B cell (primary cell): ENCODE results near the gene DYRK1A. TPM values are rescaled to one million over a fixed set of nuclear protein-coding genes. Genes with fewer than 3 reads are reported as not detected.

ENCODE experiments used
- ATAC-seq: fragments of 200-7000 bp; cut with Tn5 transposase; one replicate; pipeline ENCODE4 v1.10.0; 2021; ENCODE audit warnings: low read depth, mild to moderate bottlenecking, moderate number of reproducible peaks, moderate library complexity
- CTCF ChIA-PET: fragments of 350-600 bp; sonication (Branson Sonifier 250); formaldehyde crosslinking; loops from one replicate; lab custom pipeline; 2021; ENCODE audit warnings: antibody characterized with exemption, inconsistent platforms; lab: Charles Lee
- POLR2A ChIA-PET: fragments of 350-600 bp; sonication (Branson Sonifier 250); formaldehyde crosslinking; loops from one replicate; lab custom pipeline; 2021; ENCODE audit warnings: antibody characterized with exemption; lab: Charles Lee
- DNase-seq: peaks from one replicate; pipeline ENCODE4 v3.0.0; 2013
- H2AFZ ChIP-seq: 2 replicates; pipeline ENCODE4 v1.6.1; 2012; ENCODE audit warnings: mild to moderate bottlenecking, low read depth, low read length; ENCODE audit not compliant: insufficient read depth, poor library complexity, severe bottlenecking
- H3K27ac ChIP-seq, 2 donors: 1 replicate in 1 of 2; 2 replicates in 1 of 2; pipeline ENCODE4 v1.5.1; 2012 to 2013; ENCODE audit warnings: low read length in 2 of 2, mild to moderate bottlenecking in 2 of 2, moderate library complexity in 1 of 2
- H3K27me3 ChIP-seq, 4 experiments: fragments of 200-600 bp in 1 of 4; sonication (generic) in 1 of 4; replicated peaks in 1 of 4; 1 replicate in 2 of 4; 2 replicates in 2 of 4; pipeline versions ENCODE4 v1.6.1 to v1.7.0; 2013 to 2016; ENCODE audit warnings: low read length in 3 of 4, mild to moderate bottlenecking in 2 of 4, mixed read lengths in 1 of 4, moderate library complexity in 1 of 4; ENCODE audit not compliant: insufficient read depth in 4 of 4, control insufficient read depth in 3 of 4; ENCODE audit errors: control extremely low read depth in 1 of 4
- H3K36me3 ChIP-seq, 2 experiments: replicated peaks in 1 of 2; 1 replicate in 1 of 2; 2 replicates in 1 of 2; pipeline versions ENCODE4 v1.6.1 to v1.7.1; 2013; ENCODE audit warnings: low read length in 1 of 2; ENCODE audit not compliant: insufficient read depth in 2 of 2, control insufficient read depth in 1 of 2; ENCODE audit errors: control extremely low read depth in 1 of 2, extremely low read depth in 1 of 2
- H3K4me1 ChIP-seq, 2 donors: fragments of 200-600 bp in 1 of 2; sonication (generic) in 1 of 2; 1 replicate in 1 of 2; 2 replicates in 1 of 2; pipeline versions ENCODE4 v1.5.1 to v1.6.1; 2013 to 2017; ENCODE audit warnings: low read length in 2 of 2; ENCODE audit not compliant: control insufficient read depth in 2 of 2, insufficient read depth in 2 of 2
- H3K4me2 ChIP-seq: replicated peaks from 2 replicates; pipeline ENCODE3; 2012; ENCODE audit warnings: mild to moderate bottlenecking, low read depth, low read length; ENCODE audit not compliant: poor library complexity, severe bottlenecking
- H3K4me3 ChIP-seq, 5 experiments: fragments of 200-600 bp in 1 of 5; sonication (generic) in 1 of 5; 1 replicate in 3 of 5; 2 replicates in 2 of 5; pipeline versions ENCODE4 v1.5.1 to v1.7.0; 2011 to 2016; ENCODE audit warnings: low read length in 4 of 5, mild to moderate bottlenecking in 4 of 5, low read depth in 2 of 5, control low read depth in 1 of 5, moderate library complexity in 1 of 5; ENCODE audit not compliant: insufficient read depth in 1 of 5; ENCODE audit errors: control extremely low read depth in 1 of 5, extremely low read depth in 1 of 5
- H3K79me2 ChIP-seq: fragments of 200-600 bp; sonication (generic); one replicate; pipeline ENCODE4 v1.6.0; 2016; ENCODE audit warnings: low read length; ENCODE audit not compliant: control insufficient read depth, insufficient read depth
- H3K9ac ChIP-seq: fragments of 200-600 bp; sonication (generic); 2 replicates; pipeline ENCODE4 v1.6.1; 2017; ENCODE audit warnings: mild to moderate bottlenecking, low read length, moderate library complexity
- H3K9me3 ChIP-seq, 3 donors: one replicate each; pipeline versions ENCODE4 v1.6.1 to v1.7.1; 2013; ENCODE audit warnings: low read length in 2 of 3; ENCODE audit not compliant: control insufficient read depth in 2 of 3, insufficient read depth in 1 of 3; ENCODE audit errors: control extremely low read depth in 1 of 3
- H4K20me1 ChIP-seq: 2 replicates; pipeline ENCODE4 v1.6.0; 2012; ENCODE audit warnings: mild to moderate bottlenecking, low read length; ENCODE audit not compliant: insufficient read depth, control insufficient read depth, poor library complexity, severe bottlenecking
- H3K27ac Mint-ChIP-seq: one replicate; pipeline ENCODE4 v1.8.0; 2021; ENCODE audit warnings: mixed read lengths
- H3K27me3 Mint-ChIP-seq: one replicate; pipeline ENCODE4 v1.8.0; 2021; ENCODE audit warnings: mixed read lengths
- H3K4me1 Mint-ChIP-seq: one replicate; pipeline ENCODE4 v1.8.0; 2021; ENCODE audit warnings: mixed read lengths
- H3K4me3 Mint-ChIP-seq: one replicate; pipeline ENCODE4 v1.8.0; 2021; ENCODE audit warnings: mixed read lengths
- H3K9me3 Mint-ChIP-seq: one replicate; pipeline ENCODE4 v1.8.0; 2022; ENCODE audit warnings: mixed read lengths; ENCODE audit not compliant: insufficient read depth
- CTCF ChIP-seq: fragments of 200-600 bp; IDR thresholded peaks from one replicate; pipeline ENCODE4 v1.8.0; 2022; ENCODE audit warnings: antibody characterized with exemption, mild to moderate bottlenecking
- EZH2 ChIP-seq: IDR thresholded peaks from 2 replicates; pipeline ENCODE4 v1.6.1; 2012; ENCODE audit warnings: borderline replicate concordance, low read depth, mild to moderate bottlenecking, moderate library complexity, low read length; ENCODE audit not compliant: insufficient read depth, poor library complexity, severe bottlenecking
- WGBS: methylation state at CpG from one replicate; pipeline ENCODE4 v1.1.5; 2013; ENCODE audit warnings: missing lambda C conversion rate; ENCODE audit not compliant: insufficient coverage; 5-methylcytosine and 5-hydroxymethylcytosine counted together
- intact Hi-C: fragments of 100-400 bp; cut with micrococcal nuclease; formaldehyde crosslinking; loops from one replicate; pipeline ENCODE4 v1.10.0; 2022
- polyA plus RNA-seq: library from polyadenylated mRNA; depleted of rRNA; stranded (reverse); fragments of >200 nt; gene quantifications from 2 replicates; pipeline ENCODE4 v1.2.3, GENCODE V29; 2012
- total RNA-seq, 2 donors: library from RNA; stranded (reverse); fragments of 120-200 nt in 1 of 2; gene quantifications; 1 replicate in 1 of 2; 2 replicates in 1 of 2; pipeline versions ENCODE4 v1.2.3 to v1.2.4, GENCODE V29; 2013 to 2022

The DYRK1A gene
- total and polyA plus RNA-seq, 2 donors (not counting 1 experiment from before 2014, with no cell fraction given), result 46.6 to 147 TPM

- Mint-ChIP-seq H3K4me3 (peak overlapping the region; percentile 27), H3K9me3 (no peaks in the 10 kb centered on the region), H3K4me1 (peaks cover 78% of the 10 kb centered on the region), H3K27ac (no peak overlapping the region), H3K27me3 (no peaks in the 10 kb centered on the region)
- TF ChIP-seq CTCF (no peak), EZH2 (no peak)
- ATAC-seq (no peak), DNase-seq (no peak)
- ChIA-PET POLR2A (no interaction called here), CTCF (interaction anchor here (1.4 kb wide), 1 partner anchor 12 kb away, joined by 3 read pairs; no protein-coding TSS in a partner anchor)
- H3K4me1 ChIP-seq, result peaks cover 51 to 66% of the 10 kb centered on the region in 2 donors
- peaks cover 100% of the 10 kb centered on the region for H4K20me1 ChIP-seq
- peaks cover 3 to 11% (median 8%) of the 10 kb centered on the region in 3 donors for H3K9me3 ChIP-seq
- intact Hi-C loops, result no loop called here
- H3K4me2 ChIP-seq, result peak overlapping the region; percentile 21
- no peak overlapping the region for H3K9ac ChIP-seq
- H3K27me3 ChIP-seq, result no peaks in the 10 kb centered on the region
- 50% methylated on average over 1 of the region's 1 CpG for WGBS
- no peak overlapping the region for H3K4me3 ChIP-seq
- no peak overlapping the region for H2AFZ ChIP-seq
- H3K27ac ChIP-seq, result no peak overlapping the region
- H3K79me2 ChIP-seq, result peaks cover 100% of the 10 kb centered on the region
- peaks cover 0 to 3% of the 10 kb centered on the region in 2 experiments for H3K36me3 ChIP-seq
These were observed 17.3 kb downstream of the DYRK1A start for GRCh38 chr21:37383784-37384311.

- H3K4me1 ChIP-seq, result peaks cover 51 to 63% of the 10 kb centered on the region in 2 donors
- WGBS, result no CpG with 5 or more reads among the region's 1 CpG
- H2AFZ ChIP-seq, result no peak overlapping the region
- Mint-ChIP-seq H3K4me3 (no peak overlapping the region), H3K27ac (no peak overlapping the region), H3K4me1 (peaks cover 77% of the 10 kb centered on the region), H3K27me3 (no peaks in the 10 kb centered on the region), H3K9me3 (no peaks in the 10 kb centered on the region)
- peaks cover 100% of the 10 kb centered on the region for H3K79me2 ChIP-seq
- H4K20me1 ChIP-seq, result peaks cover 100% of the 10 kb centered on the region
- no peak overlapping the region for H3K27ac ChIP-seq
- CTCF ChIA-PET, result interaction anchor here (1.4 kb wide), 1 partner anchor 12 kb away, joined by 3 read pairs; no protein-coding TSS in a partner anchor
- H3K9me3 ChIP-seq, result peaks cover 3 to 11% (median 8%) of the 10 kb centered on the region in 3 donors
- no peak overlapping the region for H3K9ac ChIP-seq
- H3K4me2 ChIP-seq, result no peak overlapping the region
- peaks cover 0 to 3% of the 10 kb centered on the region in 2 experiments for H3K36me3 ChIP-seq
- intact Hi-C loops, result no loop called here
- ATAC-seq, result no peak
- POLR2A ChIA-PET, result no interaction called here
- no peak for DNase-seq
- H3K4me3 ChIP-seq, result no peak overlapping the region
- H3K27me3 ChIP-seq, result no peaks in the 10 kb centered on the region
- no peak for TF ChIP-seq EZH2
- TF ChIP-seq CTCF, result no peak
These were observed 17.8 kb downstream of the DYRK1A start for GRCh38 chr21:37384416-37384815.
